SK-MEL-5 (cell line): ENCODE results near the gene CDK1. TPM values are rescaled to one million over a fixed set of nuclear protein-coding genes. Genes with fewer than 3 reads are reported as not detected.
"Not testable (repeated sequence)": the region's sequence is repeated elsewhere in the genome, so short reads cannot be mapped to it uniquely, and the experiment has no call there.

ENCODE experiments used
- DNase-seq: peaks from one replicate; pipeline ENCODE4 v3.0.0-alpha.2; 2016; ENCODE audit warnings: low read depth, low spot score
- in situ Hi-C: cut with HindIII; loops from 2 replicates; pipeline ENCODE4 v1.10.0; 2016; ENCODE audit warnings: low sequenced_read_pairs, high pct_unique_total_duplicates, low pct_unique_long_range_greater_than_20kb
- total RNA-seq: library from RNA; depleted of rRNA; stranded (reverse); fragments of >200 nt; shearing (Covaris generic); gene quantifications from 2 replicates; pipeline ENCODE4 v1.2.3, GENCODE V29; 2014; rRNA removed

Gene CDK1
- total RNA-seq, 1 experiment from 2014 or later: 65.5 TPM

- no peak for DNase-seq
- in situ Hi-C loops: no loop called here
Observed at GRCh38 chr10:60827791-60828488, 49.7 kb downstream of the CDK1 start.

- DNase-seq: no peak
Observed at GRCh38 chr10:60828489-60828852, 50.2 kb downstream of the CDK1 start.

DNA sequence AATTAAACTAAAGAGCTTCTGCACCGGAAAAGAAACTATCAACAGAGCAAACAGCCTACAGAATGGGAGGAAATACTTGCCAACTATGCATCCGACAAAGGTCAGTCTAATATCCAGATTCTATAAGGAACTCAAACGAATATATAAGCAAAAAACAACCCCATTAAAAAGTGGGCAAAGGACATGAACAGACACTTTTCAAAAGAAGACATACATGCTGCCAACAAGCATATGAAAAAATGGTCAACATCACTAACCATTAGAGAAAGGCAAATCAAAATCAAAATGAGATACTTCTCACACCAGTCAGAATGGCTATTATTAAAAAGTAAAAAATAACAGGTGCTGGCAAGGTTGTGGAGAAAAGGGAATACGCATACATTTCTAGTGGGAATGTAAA lies 53.9 kb downstream of the CDK1 start:
- in situ Hi-C loops, DNase-seq: not testable (repeated sequence)

More at GRCh38 chr10:60828489-60828852, 50.2 kb downstream of the CDK1 start:
- in situ Hi-C loops: no loop called here

- in situ Hi-C loops: no loop called here
- no peak for DNase-seq
Observed at GRCh38 chr10:60834401-60834800, 56.1 kb downstream of the CDK1 start.

DNA sequence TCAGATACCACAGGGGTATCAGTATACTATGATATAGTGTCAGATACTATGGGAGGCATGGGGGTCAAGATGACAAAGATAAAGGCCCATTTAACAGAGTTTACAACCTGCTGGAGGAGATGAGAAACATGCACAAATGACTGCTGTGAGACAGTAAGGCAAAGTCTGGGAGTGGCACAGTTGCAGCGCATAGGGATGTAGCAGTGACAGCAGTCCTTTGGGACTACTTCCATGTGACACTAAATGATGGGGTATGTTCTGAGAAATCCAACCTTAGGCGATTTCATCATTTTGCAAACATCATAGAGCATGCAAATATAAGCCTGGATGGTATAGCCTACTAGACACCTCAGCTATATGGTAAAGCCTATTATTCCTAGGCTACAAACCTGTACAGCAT lies 56.8 kb downstream of the CDK1 start:
- DNase-seq: no peak
- in situ Hi-C loops: no loop called here

GRCh38 chr10:60841227-60841626 lies 62.9 kb downstream of the CDK1 start:
- in situ Hi-C loops, DNase-seq: not testable (repeated sequence)

- in situ Hi-C loops: no loop called here
- no peak for DNase-seq
Observed at GRCh38 chr10:60842694-60843093, 64.4 kb downstream of the CDK1 start.

Other genes starting within 250 kb of the CDK1 start
- gene RHOBTB1, start 165.7 kb downstream of the CDK1 start, total RNA-seq: 22.6 and 23.9 TPM in 2 replicates